ENCODE measurements around the gene SLC13A4.
A peak's percentile ranks its signal among the peaks of the same experiment; 100 is the strongest.

SLC13A4 gene

DNA sequence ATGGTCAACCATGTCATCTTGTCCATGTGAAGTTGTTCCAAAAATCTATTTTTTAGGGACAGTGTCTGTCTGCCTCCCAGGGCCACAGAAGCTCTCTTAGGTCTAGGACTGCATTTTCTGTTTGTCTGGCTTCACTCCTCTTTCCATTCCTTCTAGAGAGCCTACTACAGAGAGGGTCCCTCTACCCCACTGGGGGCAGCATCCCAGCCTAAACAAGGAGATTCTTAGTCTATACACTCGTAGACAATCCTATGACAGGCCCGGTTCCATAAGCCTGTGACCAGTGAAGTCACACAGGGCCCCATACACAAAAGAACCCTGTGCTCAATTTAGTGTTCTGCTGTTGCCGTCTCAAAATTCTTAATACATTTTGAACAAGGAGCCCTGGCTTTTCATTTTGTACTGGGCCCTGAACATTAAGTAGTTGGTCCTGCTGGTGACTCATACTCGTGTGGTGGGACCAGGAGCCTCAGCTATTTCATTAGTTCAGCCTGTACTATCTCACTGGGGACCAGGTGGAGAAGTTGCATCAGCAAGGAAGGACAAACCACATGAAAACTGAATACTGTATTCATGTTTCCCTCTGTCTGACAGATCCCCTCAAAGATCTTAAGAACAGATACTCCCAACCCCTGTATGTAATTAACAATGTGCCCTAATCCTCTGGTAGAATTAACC is 44.1 kb upstream of the SLC13A4 start:
- TF ChIP-seq, protein P1, sequence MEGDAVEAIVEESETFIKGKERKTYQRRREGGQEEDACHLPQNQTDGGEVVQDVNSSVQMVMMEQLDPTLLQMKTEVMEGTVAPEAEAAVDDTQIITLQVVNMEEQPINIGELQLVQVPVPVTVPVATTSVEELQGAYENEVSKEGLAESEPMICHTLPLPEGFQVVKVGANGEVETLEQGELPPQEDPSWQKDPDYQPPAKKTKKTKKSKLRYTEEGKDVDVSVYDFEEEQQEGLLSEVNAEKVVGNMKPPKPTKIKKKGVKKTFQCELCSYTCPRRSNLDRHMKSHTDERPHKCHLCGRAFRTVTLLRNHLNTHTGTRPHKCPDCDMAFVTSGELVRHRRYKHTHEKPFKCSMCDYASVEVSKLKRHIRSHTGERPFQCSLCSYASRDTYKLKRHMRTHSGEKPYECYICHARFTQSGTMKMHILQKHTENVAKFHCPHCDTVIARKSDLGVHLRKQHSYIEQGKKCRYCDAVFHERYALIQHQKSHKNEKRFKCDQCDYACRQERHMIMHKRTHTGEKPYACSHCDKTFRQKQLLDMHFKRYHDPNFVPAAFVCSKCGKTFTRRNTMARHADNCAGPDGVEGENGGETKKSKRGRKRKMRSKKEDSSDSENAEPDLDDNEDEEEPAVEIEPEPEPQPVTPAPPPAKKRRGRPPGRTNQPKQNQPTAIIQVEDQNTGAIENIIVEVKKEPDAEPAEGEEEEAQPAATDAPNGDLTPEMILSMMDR (IDR thresholded peaks at IDR 0.05; ENCODE audit: low read depth, low read length), result no peak
- peak; percentile 81 for DNase-seq (ENCODE audit: low read depth, low spot score)
- in situ Hi-C loops (cut with HindIII; ENCODE audit: low sequenced_read_pairs), result no loop called here
- H3K4me3 ChIP-seq (ENCODE audit: low read depth, low read length), result no peak overlapping the region

DNA sequence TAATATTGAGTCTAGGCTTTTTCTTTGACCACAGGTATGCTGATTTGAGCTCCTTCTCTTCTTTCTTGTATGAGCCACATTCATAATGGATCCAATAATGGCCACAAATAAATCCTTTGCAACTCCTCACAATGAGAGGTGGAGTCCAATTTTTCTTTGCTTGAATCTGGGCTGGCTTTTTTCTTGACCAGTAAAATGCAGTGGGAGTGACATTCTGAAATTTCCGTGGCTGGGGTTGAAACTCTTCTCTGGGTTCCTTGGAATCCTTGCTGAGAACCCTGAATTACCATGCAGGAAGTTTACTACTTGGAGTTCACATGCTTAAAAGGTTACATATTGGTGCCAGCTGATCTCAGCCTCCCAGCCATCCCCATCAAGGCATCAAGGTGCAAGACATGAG is 43.1 kb upstream of the SLC13A4 start:
- in situ Hi-C loops (cut with HindIII; ENCODE audit: low sequenced_read_pairs), result no loop called here
- TF ChIP-seq, protein P1 (IDR thresholded peaks at IDR 0.05; ENCODE audit: low read depth, low read length), result no peak
- DNase-seq (ENCODE audit: low read depth, low spot score), result no peak
- no peak overlapping the region for H3K4me3 ChIP-seq (ENCODE audit: low read depth, low read length)

DNA sequence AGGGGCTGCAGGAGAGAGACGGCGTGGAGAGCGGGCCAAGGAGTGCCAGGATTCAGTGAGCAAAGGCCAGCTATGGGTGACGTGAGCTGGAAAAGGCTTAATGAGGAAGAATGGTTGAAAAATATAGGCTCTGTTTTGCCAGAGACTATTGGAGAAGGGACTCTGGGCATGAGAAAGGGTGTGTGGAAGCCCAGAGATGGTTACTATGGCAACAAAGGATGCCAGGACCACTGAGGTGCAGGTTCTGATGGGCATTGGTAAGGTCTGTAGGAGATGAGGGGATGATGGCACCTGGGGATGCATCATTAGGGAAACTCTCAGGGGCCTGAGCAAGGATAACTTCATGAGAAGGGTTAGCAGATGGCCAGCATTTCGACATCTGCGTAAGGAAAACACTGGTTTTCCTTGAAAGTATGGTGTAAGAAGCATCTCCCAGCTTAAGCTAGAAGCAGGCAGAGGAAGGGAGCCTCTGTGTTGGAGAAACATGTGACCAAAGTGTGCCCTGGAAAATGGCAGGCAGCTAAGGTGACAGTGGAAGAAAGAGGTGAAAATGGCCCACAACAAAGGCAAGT is 42.2 kb upstream of the SLC13A4 start:
- DNase-seq (ENCODE audit: low read depth, low spot score), result no peak

DNA sequence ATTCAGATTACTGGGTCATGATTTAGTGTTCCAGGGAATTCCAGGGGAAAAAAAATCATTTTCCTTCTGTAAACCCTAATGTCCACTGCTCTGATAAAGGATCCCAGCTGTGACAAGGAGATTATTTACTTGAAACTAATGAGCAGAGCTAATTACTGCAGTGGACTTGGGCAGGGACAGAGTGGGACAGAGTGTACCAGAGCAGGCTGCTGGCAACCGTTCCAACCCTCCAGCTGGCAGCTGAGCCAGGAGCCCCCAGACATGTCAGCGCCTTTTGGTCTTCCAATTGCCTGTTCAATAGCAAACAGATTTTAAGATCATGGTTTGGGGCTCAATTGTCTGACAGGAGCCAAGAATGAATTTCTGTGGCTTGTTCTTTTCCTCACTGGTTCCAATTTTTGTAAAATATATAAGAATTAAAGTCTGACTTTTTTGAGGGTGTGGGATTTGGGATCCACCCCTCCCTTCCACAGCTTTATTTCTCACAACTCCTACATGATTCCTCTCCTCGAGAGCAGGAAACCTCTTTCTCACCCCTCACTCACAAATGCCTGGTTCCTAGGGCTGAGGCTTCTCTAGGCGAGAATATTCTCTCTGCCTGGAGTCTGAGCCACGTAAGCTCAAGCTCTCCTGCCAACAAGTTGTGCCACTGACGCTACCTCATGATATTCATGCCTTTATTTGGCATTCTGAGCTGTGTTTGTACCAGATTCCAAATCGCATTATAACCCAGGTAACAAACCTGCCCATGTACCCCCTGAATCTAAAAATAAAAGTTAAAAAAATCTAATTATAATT is 41.2 kb upstream of the SLC13A4 start:
- no peak for DNase-seq (ENCODE audit: low read depth, low spot score)
- TF ChIP-seq, protein P1 (IDR thresholded peaks at IDR 0.05; ENCODE audit: low read depth, low read length), result no peak
- no peak overlapping the region for H3K4me3 ChIP-seq (ENCODE audit: low read depth, low read length)
- in situ Hi-C loops (cut with HindIII; ENCODE audit: low sequenced_read_pairs), result no loop called here

More for the DNA sequence above, 42.2 kb upstream of the SLC13A4 start:
- no peak overlapping the region for H3K4me3 ChIP-seq (ENCODE audit: low read depth, low read length)
- in situ Hi-C loops (cut with HindIII; ENCODE audit: low sequenced_read_pairs), result no loop called here
- TF ChIP-seq, protein P1 (IDR thresholded peaks at IDR 0.05; ENCODE audit: low read depth, low read length), result no peak

DNA sequence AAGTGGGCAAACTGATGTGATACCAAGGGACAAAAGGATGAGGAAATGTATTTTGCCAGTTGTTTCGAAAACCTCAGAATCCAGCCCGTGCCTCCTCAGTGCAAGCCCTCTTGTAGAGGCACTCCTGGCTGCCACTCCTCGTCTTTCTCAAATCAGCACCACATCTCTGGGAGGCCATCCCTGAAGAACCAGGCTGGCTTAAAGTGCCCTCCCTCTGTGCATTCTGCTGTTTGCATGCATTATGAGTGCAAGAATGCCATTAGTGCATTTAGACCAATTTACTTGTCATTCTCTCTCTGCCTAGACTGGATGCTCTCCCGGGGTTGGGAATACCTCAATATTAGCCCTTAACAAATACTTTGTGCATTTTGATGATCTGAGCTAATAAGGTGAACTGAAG is 40.5 kb upstream of the SLC13A4 start:
- TF ChIP-seq, protein P1 (IDR thresholded peaks at IDR 0.05; ENCODE audit: low read depth, low read length), result no peak
- no peak for DNase-seq (ENCODE audit: low read depth, low spot score)
- in situ Hi-C loops (cut with HindIII; ENCODE audit: low sequenced_read_pairs), result no loop called here

DNA sequence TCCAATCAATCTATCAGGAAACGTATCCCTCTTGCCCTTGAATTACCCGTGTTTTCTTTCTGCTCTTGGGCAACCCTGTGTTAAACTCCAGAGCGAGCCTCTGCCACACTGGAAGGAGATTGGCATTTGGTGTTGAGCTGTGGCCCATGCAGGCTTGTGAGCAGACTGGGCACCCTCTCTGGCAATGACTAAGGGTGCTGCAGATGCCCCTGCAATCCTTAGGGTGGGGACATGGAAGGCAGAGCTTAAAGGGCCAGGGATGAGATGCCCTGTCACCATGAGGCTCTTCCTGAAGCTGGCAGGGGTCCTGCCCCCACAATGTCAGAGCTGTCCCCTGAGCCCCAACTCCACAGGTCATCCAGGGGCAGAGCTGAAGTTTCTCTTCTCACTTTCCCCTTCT is 40.1 kb upstream of the SLC13A4 start:
- DNase-seq (ENCODE audit: low read depth, low spot score), result no peak
- in situ Hi-C loops (cut with HindIII; ENCODE audit: low sequenced_read_pairs), result no loop called here
- no peak overlapping the region for H3K4me3 ChIP-seq (ENCODE audit: low read depth, low read length)
- TF ChIP-seq, protein P1 (IDR thresholded peaks at IDR 0.05; ENCODE audit: low read depth, low read length), result no peak

More for the DNA sequence above, 40.5 kb upstream of the SLC13A4 start:
- no peak overlapping the region for H3K4me3 ChIP-seq (ENCODE audit: low read depth, low read length)
